Measurements from ENCODE around the gene FAM78A.

The FAM78A gene

GRCh38 chr9:131276094-131276888 lies at the start of gene FAM78A:
TSS of gene FAM78A (minus strand) at chr9:131276510. CDS start at chr9:131276179, 331 bp downstream.
- in situ Hi-C loops (cut with HindIII; ENCODE audit: low sequenced_read_pairs) = no loop called here

- in situ Hi-C loops (cut with HindIII; ENCODE audit: low sequenced_read_pairs) = no loop called here
Measured at GRCh38 chr9:131324736-131325679, 48.7 kb upstream of the FAM78A start.

GRCh38 chr9:131323629-131324028 lies 47.3 kb upstream of the FAM78A start:
- in situ Hi-C loops (cut with HindIII; ENCODE audit: low sequenced_read_pairs) = no loop called here

GRCh38 chr9:131320031-131320685 lies 43.8 kb upstream of the FAM78A start:
- in situ Hi-C loops (cut with HindIII; ENCODE audit: low sequenced_read_pairs) = no loop called here

GRCh38 chr9:131319486-131319885 lies 43.2 kb upstream of the FAM78A start:
- in situ Hi-C loops (cut with HindIII; ENCODE audit: low sequenced_read_pairs) = no loop called here

- in situ Hi-C loops (cut with HindIII; ENCODE audit: low sequenced_read_pairs) = no loop called here
Measured at GRCh38 chr9:131318231-131319085, 42.1 kb upstream of the FAM78A start.

- in situ Hi-C loops (cut with HindIII; ENCODE audit: low sequenced_read_pairs) = no loop called here
Measured at GRCh38 chr9:131312822-131313770, 36.8 kb upstream of the FAM78A start.

GRCh38 chr9:131312246-131312645 lies 35.9 kb upstream of the FAM78A start:
- in situ Hi-C loops (cut with HindIII; ENCODE audit: low sequenced_read_pairs) = no loop called here

- in situ Hi-C loops (cut with HindIII; ENCODE audit: low sequenced_read_pairs) = no loop called here
Measured at GRCh38 chr9:131310833-131311554, 34.7 kb upstream of the FAM78A start.

GRCh38 chr9:131309530-131310276 lies 33.4 kb upstream of the FAM78A start:
- in situ Hi-C loops (cut with HindIII; ENCODE audit: low sequenced_read_pairs) = no loop called here

GRCh38 chr9:131308906-131309529 lies 32.7 kb upstream of the FAM78A start:
- in situ Hi-C loops (cut with HindIII; ENCODE audit: low sequenced_read_pairs) = no loop called here

GRCh38 chr9:131308452-131308851 lies 32.1 kb upstream of the FAM78A start:
- in situ Hi-C loops (cut with HindIII; ENCODE audit: low sequenced_read_pairs) = no loop called here

- in situ Hi-C loops (cut with HindIII; ENCODE audit: low sequenced_read_pairs) = no loop called here
Measured at GRCh38 chr9:131307974-131308373, 31.7 kb upstream of the FAM78A start.

- in situ Hi-C loops (cut with HindIII; ENCODE audit: low sequenced_read_pairs) = no loop called here
Measured at GRCh38 chr9:131306397-131307004, 30.2 kb upstream of the FAM78A start.

- in situ Hi-C loops (cut with HindIII; ENCODE audit: low sequenced_read_pairs) = no loop called here
Measured at GRCh38 chr9:131304676-131305355, 28.5 kb upstream of the FAM78A start.

Data from DLD1 (cell line).